ENCODE data around the gene DPEP1.
A peak's percentile ranks its signal among the peaks of the same experiment; 100 is the strongest.
"Not testable (repeated sequence)": the region's sequence is repeated elsewhere in the genome, so short reads cannot be mapped to it uniquely, and the experiment has no call there.

The DPEP1 gene

DNA sequence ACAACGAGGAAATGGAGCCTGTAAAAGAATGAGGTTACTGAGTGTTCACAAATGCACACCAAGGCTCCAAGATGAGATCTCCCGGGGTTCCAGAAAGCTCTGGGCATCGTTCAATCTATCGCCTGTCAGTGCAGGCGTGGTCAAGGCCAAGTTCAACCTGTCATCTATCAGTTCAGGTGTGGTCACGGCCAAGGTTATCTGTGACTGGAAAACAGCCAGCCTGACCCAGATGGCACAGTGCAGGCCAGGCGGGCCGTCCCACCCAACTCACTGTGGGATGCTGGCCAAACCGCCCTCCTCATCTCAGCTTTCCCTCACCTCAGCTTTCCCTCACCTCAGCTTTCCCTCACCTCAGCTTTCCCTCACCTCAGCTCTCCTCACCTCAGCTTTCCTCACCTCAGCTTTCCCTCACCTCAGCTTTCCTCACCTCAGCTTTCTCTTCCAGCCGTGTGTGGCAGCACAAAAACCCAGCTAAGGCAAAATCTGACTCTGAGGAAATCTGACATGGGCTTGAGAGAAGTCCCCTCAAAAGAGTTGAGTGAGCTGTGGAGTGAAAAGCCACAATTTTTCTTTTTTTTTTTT is 41.7 kb downstream of the DPEP1 start:
- no peak for DNase-seq

GRCh38 chr16:89656435-89657121 is 43.1 kb downstream of the DPEP1 start:
- no peak for DNase-seq

DNA sequence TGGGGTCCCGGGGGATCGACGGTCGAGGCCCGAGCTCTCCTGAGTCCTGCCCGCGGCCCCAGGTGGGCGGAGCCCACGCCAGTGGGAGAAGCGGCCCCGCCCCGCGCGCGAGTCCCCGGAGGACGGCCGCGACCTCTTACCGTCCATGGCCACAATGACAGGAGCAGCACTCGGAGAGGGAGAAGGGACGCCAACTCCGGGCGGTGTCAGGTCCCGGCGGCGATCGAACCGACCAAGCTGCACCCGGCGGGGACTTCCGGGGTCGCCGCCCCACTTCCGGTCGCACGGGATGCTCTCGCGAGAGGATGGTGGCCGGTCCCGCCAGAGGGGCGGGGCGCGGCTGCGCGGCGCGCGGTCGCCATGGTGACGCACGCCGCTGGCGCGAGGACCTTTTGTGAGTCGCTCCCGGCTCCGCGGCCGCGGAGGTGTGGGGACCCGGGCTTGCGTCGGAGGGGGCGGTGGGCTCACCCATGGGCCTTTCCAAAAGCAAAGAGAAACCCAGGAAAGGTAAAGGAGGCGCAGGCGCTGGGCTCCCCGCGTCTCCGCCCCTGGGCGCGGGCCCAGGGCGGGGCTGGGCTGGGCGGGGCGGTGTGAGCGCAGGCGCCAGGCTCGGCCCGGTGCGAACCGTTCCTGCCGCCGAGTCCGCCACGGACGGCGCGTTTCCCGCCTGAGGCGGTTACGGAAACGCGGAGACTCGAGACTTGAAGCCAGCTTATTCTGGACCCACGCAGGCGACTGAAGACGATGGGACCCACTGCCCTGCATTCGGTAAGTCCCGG is 44.2 kb downstream of the DPEP1 start, which contains the start of the genes CHMP1A and SPATA33:
CHMP1A (minus strand) TSS at position 267 of the 779 bp plus-strand sequence; CDS start at position 147, 120 bp downstream.
SPATA33 (plus strand) TSS at position 395 of the 779 bp plus-strand sequence; CDS start at position 471, 76 bp downstream.
- DNase-seq = peak; percentile 83 to 94 (median 90)

DNA sequence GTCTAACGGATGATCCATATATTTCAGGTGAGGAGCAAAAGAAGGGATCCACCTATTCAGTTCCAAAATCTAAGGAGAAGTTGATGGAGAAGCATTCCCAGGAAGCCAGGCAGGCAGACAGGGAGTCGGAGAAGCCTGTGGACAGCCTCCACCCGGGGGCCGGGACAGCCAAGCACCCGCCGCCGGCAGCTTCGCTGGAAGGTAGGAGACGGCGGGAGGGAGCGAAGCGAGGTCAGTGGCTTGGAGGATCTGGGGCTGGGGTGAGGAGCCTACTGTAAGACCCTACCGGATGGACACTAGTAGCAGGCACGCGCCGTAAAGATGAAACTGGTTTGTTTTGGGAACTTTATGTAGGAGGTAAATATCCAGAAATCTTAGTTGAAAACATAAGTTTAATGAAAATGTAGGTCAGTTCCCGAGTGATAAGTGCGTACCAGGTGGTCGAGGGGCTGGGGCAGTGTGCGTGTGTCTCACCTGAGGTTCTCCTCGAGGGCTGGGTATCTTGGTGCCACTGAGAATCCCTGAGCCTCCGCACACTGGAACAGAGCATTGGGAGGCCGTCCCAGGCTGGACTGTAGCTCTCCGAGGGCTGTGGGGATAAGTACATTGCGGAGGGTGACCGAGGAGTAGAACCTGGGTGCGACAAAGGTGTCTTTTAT is 44.9 kb downstream of the DPEP1 start:
- DNase-seq = no peak

GRCh38 chr16:89660146-89660545 is 46.7 kb downstream of the DPEP1 start:
- no peak for DNase-seq

DNA sequence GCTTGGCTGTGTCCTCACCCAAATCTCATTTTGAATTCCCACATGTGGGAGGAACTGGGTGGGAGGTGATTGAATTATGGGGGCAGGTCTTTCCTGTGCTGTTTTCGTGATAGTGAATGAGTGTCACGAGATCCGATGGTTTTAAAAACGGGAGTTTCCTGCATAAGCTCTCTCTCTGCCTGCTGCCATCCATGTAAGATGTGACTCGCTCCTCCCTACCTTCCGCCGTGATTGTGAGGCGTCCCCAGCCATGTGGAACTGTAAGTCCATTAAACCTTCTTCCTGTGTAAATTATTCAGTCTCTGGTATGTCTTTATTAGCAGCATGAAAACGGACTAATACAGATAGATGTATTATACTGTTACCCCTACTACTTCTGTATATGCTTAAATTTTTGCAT is 47.8 kb downstream of the DPEP1 start:
- no peak for DNase-seq

- not testable (repeated sequence) for DNase-seq
Observed at GRCh38 chr16:89664238-89664637, 50.8 kb downstream of the DPEP1 start.

DNA sequence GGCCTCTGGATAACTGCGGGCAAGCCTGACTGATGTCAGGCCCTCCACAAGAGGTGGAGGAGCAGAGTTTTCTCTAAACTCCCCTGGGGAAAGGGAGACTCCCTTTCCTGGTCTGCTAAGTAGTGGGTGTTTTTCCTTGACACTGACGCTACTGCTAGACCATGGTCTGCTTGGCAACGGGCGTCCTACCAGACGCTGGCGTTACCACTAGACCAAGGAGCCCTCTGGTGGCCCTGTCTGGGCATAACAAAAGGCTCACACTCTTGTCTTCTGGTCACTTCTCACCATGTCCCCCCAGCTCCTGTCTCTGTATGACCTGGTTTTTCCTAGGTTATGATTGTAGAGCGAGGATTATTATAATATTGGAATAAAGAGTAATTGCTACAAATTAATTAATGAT is 53.6 kb downstream of the DPEP1 start:
- DNase-seq = not testable (repeated sequence)

DNA sequence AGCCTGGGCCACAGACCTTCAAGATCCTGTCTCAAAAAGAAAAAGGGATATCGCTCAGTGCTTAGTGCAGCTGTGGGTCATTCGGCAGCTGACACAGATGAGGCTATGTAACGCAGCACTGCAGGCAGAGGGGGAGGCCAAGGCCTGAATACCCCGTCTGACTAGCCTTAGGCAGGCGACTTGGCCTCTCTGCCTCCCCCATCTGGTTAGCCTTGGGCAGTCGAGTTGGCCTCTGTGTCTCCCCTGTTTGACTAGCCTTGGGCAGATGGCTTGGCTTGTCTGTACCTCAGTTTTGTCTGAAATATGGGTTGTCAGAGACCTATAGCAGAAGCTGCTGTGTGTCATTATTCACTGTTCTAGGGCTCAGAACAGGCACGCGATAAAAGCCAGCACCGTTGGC is 54.2 kb downstream of the DPEP1 start:
- DNase-seq = no peak

GRCh38 chr16:89668790-89669158 is 55.3 kb downstream of the DPEP1 start:
- no peak for DNase-seq

DNA sequence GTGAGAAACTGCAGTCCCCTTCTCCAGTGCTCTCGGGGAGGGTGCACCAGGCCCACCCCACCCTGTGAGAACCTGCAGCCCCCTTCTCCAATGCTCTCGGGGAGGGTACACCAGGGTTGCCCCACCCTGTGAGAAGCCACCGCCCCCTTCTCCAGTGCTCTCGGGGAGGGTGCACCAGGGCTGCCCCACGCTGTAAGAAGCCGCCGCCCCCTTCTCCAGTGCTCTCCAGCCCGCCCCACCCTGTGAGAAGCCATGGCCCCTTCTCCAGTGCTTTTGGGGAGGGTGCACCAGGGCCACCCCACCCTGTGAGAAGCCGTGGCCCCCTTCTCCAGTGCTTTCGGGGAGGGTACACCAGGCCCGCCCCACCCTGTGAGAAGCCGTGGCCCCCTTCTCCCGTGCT is 56.3 kb downstream of the DPEP1 start:
- no peak for DNase-seq

DNA sequence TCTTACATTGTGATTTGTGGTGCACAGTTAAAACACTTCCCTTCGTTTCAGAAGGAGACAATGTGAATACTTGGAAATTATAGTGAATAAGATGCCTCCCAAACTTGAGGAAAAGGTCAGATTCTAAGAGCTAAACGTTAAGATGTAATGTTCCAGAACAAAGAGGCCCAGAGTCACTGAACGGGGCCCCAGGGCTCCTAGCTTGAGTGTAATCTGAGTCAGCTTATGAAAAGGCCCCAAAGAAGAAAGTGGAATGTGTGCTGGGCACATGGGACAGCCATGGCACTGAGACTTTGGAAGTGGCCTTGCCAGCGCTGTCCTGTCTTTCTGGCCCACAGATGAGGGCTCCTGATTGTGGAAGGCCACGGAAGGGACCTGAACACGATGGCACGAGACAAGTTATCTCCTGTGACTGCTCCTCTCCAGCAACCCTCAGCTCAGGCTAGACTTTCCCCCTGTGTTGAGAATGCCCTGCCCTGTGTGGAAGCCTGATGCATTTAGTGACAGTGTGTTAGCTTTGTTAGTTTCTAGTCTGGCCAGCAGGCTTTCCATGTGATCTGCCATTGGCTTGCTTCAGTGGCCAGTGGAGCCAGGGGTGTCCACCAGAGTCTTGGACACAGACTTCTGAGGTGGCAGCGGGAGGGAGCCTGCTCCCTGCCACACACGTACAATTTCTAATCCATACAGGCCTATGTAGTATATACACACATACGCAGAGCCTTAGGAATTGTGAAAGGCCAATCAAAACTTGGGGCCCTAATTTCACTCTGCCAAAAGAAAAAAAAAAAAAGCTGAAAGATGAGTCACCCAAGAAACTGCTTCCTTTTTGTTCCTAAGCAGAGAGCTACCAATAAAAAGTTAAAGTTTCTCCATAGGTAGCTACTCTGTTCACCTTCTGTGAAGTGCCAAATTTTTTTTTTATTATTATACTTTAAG is 57.3 kb downstream of the DPEP1 start:
- no peak for DNase-seq

DNA sequence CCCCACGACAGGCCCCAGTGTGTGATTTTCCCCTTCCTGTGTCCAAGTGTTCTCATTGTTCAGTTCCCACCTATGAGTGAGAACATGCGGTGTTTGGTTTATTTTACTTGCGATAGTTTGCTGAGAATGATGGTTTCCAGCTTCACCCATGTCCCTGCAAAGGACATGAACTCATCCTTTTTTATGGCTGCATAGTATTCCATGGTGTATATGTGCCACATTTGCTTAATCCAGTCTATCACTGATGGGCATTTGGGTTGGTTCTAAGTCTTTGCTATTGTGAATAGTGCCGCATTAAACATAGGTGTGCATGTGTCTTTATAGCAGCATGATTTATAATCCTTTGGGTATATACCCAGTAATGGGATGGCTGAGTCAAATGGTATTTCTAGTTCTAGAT is 58.1 kb downstream of the DPEP1 start:
- DNase-seq = not testable (repeated sequence)

DNA sequence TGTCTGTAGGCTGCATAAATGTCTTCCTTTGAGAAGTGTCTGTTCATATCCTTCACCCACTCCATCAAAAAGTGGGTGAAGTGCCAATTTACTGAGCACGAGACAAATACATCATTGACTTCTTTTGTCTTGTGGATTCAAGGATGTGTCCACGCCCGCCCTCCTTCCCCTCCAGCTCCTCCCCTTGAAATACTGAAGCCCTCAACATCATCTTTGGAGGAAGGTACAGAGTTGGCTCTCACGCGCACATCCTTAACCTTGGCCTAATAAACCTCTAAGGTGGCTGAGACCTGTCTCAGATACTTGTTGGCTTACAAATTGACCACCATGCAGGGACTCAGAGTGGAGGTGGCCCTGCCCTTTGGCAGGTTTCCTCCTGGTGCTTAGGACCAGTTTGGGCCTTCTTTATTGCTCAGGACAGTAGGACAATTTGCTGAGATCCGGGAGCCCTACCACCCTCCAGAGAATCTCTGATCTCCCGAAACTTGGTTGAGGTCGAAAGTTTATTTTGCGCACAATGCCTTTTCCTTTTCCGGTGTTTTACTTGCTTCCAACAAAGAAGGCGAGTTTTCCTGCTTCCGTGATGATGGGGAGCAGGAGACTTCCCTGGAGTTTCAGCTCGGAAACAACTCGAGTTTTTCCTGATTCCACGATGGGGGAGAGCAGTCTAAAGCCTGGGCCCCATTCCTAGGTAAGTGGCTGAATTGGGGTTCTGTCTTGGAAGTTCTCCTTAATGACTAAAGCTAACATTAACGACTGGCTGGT is 58.9 kb downstream of the DPEP1 start:
- no peak for DNase-seq

GRCh38 chr16:89678258-89678657 is 64.8 kb downstream of the DPEP1 start:
- no peak for DNase-seq

DNA sequence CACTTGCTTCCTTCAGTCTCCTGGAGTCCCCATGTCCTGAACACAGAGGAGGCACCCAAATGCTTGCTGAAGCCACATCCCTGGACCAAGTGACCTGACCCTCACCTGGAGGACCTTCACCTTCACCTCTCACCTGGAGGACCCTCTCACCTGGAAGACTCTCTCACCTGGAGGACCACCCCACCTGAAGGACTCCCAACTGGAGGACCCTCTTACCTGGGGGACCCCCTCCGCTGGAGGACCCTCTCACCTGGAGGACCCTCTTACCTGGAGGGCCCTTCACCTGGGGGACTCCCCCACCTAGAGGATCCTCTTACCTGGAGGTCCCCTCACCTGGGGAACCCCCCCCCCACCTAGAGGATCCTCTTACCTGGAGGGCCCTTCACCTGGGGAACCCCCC is 72.5 kb downstream of the DPEP1 start:
- DNase-seq = no peak

- DNase-seq = peak; percentile 77 to 96 (median 89)
Observed at GRCh38 chr16:89686520-89687091, 73.2 kb downstream of the DPEP1 start, which contains the start of gene CDK10. Gene CDK10, plus strand, starts transcription at chr16:89686689. Its CDS starts 22 bp downstream, at chr16:89686711.

- no peak for DNase-seq
Observed at GRCh38 chr16:89687092-89687940, 73.9 kb downstream of the DPEP1 start.

Data from stimulated activated naive CD4-positive, alpha-beta T cell (primary cell).